SK-N-SH (cell line): Measurements from ENCODE around the gene GIT2. TPM values are rescaled to one million over a fixed set of nuclear protein-coding genes. Genes with fewer than 3 reads are reported as not detected.

Experiments
- CTCF ChIA-PET: fragments of 300-600, 350-600 bp; formaldehyde crosslinking; extraction: SDS; loops from one replicate; lab custom pipeline; 2021; lab: Yijun Ruan, JAX
- POLR2A ChIA-PET: fragments of 350-600 bp; sonication (Branson Sonifier 250); formaldehyde crosslinking; extraction: SDS; loops from one replicate; lab custom pipeline; 2020; ENCODE audit warnings: antibody characterized with exemption, inconsistent platforms; lab: Yijun Ruan, JAX
- DNase-seq: peaks from one replicate; pipeline ENCODE4 v3.0.0; 2012
- H2AFZ ChIP-seq: fragments of 200-600 bp; sonication (generic); 2 replicates; pipeline ENCODE4 v1.8.1; 2016; ENCODE audit warnings: antibody characterized with exemption, mild to moderate bottlenecking, low read depth
- H3F3A ChIP-seq: fragments of 200-600 bp; sonication (generic); replicated peaks from 2 replicates; pipeline ENCODE3; 2016; ENCODE audit warnings: antibody characterized with exemption, mild to moderate bottlenecking; ENCODE audit not compliant: insufficient read depth
- H3K27ac ChIP-seq, 2 experiments: fragments of 200-500 bp in 1 of 2; fragments of 200-600 bp in 1 of 2; sonication (Bioruptor generic) in 1 of 2; sonication (generic), shearing (Covaris generic) in 1 of 2; 2 replicates each; pipeline versions ENCODE4 v1.5.1 to v1.6.1; 2014 to 2016; ENCODE audit warnings: low read depth in 2 of 2, inconsistent platforms in 1 of 2, low read length in 1 of 2, mild to moderate bottlenecking in 1 of 2, mixed read lengths in 1 of 2
- H3K27me3 ChIP-seq: fragments of 200-600 bp; sonication (generic), shearing (Covaris generic); 2 replicates; pipeline ENCODE4 v1.6.1; 2016; ENCODE audit warnings: mixed run types; ENCODE audit not compliant: insufficient read depth
- H3K36me3 ChIP-seq, 2 experiments: fragments of 200-500 bp in 1 of 2; fragments of 200-600 bp in 1 of 2; sonication (Bioruptor generic) in 1 of 2; sonication (generic) in 1 of 2; replicated peaks in 1 of 2; 2 replicates each; pipeline versions ENCODE3 to v1.5.1; 2014 to 2016; ENCODE audit warnings: low read length in 1 of 2, mild to moderate bottlenecking in 1 of 2; ENCODE audit not compliant: insufficient read depth in 2 of 2, control insufficient read depth in 1 of 2
- H3K4me1 ChIP-seq, 2 experiments: fragments of 200-500 bp in 1 of 2; fragments of 200-600 bp in 1 of 2; sonication (Bioruptor generic) in 1 of 2; sonication (generic), shearing (Covaris generic) in 1 of 2; 2 replicates each; pipeline versions ENCODE4 v1.5.1 to v1.6.1; 2014 to 2016; ENCODE audit warnings: low read depth in 1 of 2, low read length in 1 of 2, mixed run types in 1 of 2; ENCODE audit not compliant: insufficient read depth in 2 of 2, control insufficient read depth in 1 of 2
- H3K4me2 ChIP-seq: fragments of 200-600 bp; sonication (generic), shearing (Covaris generic); 2 replicates; pipeline ENCODE4 v1.6.1; 2017; ENCODE audit warnings: mixed run types
- H3K4me3 ChIP-seq, 2 experiments: fragments of 200-500 bp in 1 of 2; fragments of 200-600 bp in 1 of 2; sonication (Bioruptor generic) in 1 of 2; sonication (generic), shearing (Covaris generic) in 1 of 2; 2 replicates each; pipeline versions ENCODE4 v1.5.1 to v1.8.1; 2014 to 2016; ENCODE audit warnings: low read depth in 2 of 2, inconsistent platforms in 1 of 2, low read length in 1 of 2, mild to moderate bottlenecking in 1 of 2, mixed read lengths in 1 of 2, moderate library complexity in 1 of 2
- H3K79me2 ChIP-seq: fragments of 200-600 bp; sonication (generic); 2 replicates; pipeline ENCODE4 v1.8.1; 2017; ENCODE audit warnings: mild to moderate bottlenecking; ENCODE audit not compliant: insufficient read depth
- H3K9ac ChIP-seq: fragments of 200-600 bp; sonication (generic); 2 replicates; pipeline ENCODE4 v1.6.1; 2017; ENCODE audit warnings: mixed run types
- H3K9me2 ChIP-seq: fragments of 200-600 bp; sonication (generic); 2 replicates; pipeline ENCODE4 v1.6.1; 2017; ENCODE audit warnings: mixed run types
- H3K9me3 ChIP-seq: fragments of 200-600 bp; sonication (generic); 2 replicates; pipeline ENCODE4 v1.6.1; 2017; ENCODE audit warnings: mixed run types, mild to moderate bottlenecking, moderate library complexity
- H4K20me1 ChIP-seq: fragments of 200-600 bp; sonication (generic); 2 replicates; pipeline ENCODE4 v1.6.1; 2017; ENCODE audit warnings: mild to moderate bottlenecking, mixed run types; ENCODE audit not compliant: insufficient read depth
- CHD2 ChIP-seq: fragments of 150-350 bp; IDR thresholded peaks from 2 replicates; pipeline ENCODE4 v1.6.1; 2018; ENCODE audit warnings: low read length; ENCODE audit not compliant: partially characterized antibody
- CTCF ChIP-seq: fragments of 200-600 bp; sonication (generic); IDR thresholded peaks from 2 replicates; pipeline ENCODE4 v1.6.1; 2017; ENCODE audit warnings: antibody characterized with exemption, mild to moderate bottlenecking, moderate library complexity
- ELF1 ChIP-seq: IDR thresholded peaks from 2 replicates; pipeline ENCODE4 v1.4.0; 2012
- EP300 ChIP-seq, 2 experiments: IDR thresholded peaks; 2 replicates each; pipeline versions ENCODE4 v1.4.0 to v1.6.1; 2012; ENCODE audit warnings: borderline replicate concordance in 1 of 2, low read depth in 1 of 2, low read length in 1 of 2
- EZH2phosphoT487 ChIP-seq: fragments of 200-600 bp; sonication (generic); IDR thresholded peaks from 2 replicates; pipeline ENCODE4 v1.6.1; 2017; ENCODE audit warnings: low read depth, mixed run types, mild to moderate bottlenecking, antibody characterized with exemption, moderate library complexity, borderline replicate concordance
- FOSL2 ChIP-seq: IDR thresholded peaks from 2 replicates; pipeline ENCODE4 v1.4.0; 2012; ENCODE audit warnings: low read depth, mild to moderate bottlenecking, moderate library complexity, borderline replicate concordance
- FOXM1 ChIP-seq: IDR thresholded peaks from 2 replicates; pipeline ENCODE4 v1.4.0; 2012; ENCODE audit warnings: low read depth, mild to moderate bottlenecking
- PBX3 ChIP-seq: IDR thresholded peaks from 2 replicates; pipeline ENCODE4; 2012
- RAD21 ChIP-seq: IDR thresholded peaks from 2 replicates; pipeline ENCODE4 v1.6.1; 2012; ENCODE audit warnings: mild to moderate bottlenecking, low read length
- RCOR1 ChIP-seq: fragments of 150-350 bp; IDR thresholded peaks from 2 replicates; pipeline ENCODE4 v1.6.1; 2017; ENCODE audit warnings: antibody characterized with exemption, low read length
- RXRA ChIP-seq: IDR thresholded peaks from 2 replicates; pipeline ENCODE4 v1.4.0; 2012; ENCODE audit warnings: low read depth, mild to moderate bottlenecking, borderline replicate concordance
- TCF12 ChIP-seq: IDR thresholded peaks from 2 replicates; pipeline ENCODE4 v1.4.0; 2012
- TEAD4 ChIP-seq: IDR thresholded peaks from 2 replicates; pipeline ENCODE4 v1.4.0; 2012; ENCODE audit warnings: mild to moderate bottlenecking, borderline replicate concordance; ENCODE audit not compliant: insufficient read depth
- USF1 ChIP-seq: IDR thresholded peaks from 2 replicates; pipeline ENCODE4 v1.4.0; 2012; ENCODE audit warnings: low read depth, borderline replicate concordance
- ZBTB33 ChIP-seq: IDR thresholded peaks from 2 replicates; pipeline ENCODE4 v1.4.0; 2012; ENCODE audit warnings: low read depth, borderline replicate concordance
- WGBS: methylation state at CpG from one replicate; pipeline ENCODE4 v1.1.6; 2017; ENCODE audit warnings: low lambda C conversion rate; 5-methylcytosine and 5-hydroxymethylcytosine counted together
- polyA plus RNA-seq, 3 experiments: library from polyadenylated mRNA; depleted of rRNA; stranded (reverse); fragments of >200 nt; gene quantifications; 2 replicates each; pipeline ENCODE4 v1.2.3, GENCODE V29; 2012

The GIT2 gene
- polyA plus RNA-seq, 1 of the 3 experiments (the other 2 are of a cell fraction) = 21.2 TPM

GRCh38 chr12:110007881-110008280 is 11.7 kb upstream of the GIT2 start:
- CTCF ChIA-PET = no interaction called here
- Histone ChIP-seq H3K27ac (no peak overlapping the region), H2AFZ (no peak overlapping the region), H3K79me2 (peaks cover 95% of the 10 kb centered on the region), H3K9me3 (no peaks in the 10 kb centered on the region), H3F3A (no peaks in the 10 kb centered on the region), H3K4me2 (no peak overlapping the region), H3K9ac (no peak overlapping the region), H3K27me3 (no peaks in the 10 kb centered on the region), H3K36me3 (peaks cover 5 to 12% of the 10 kb centered on the region in 2 experiments), H3K4me1 (0 out of 4 replicates have a peak, but pooled peaks cover 0 to 3% of the 10 kb centered on the region in 2 experiments), H3K4me3 (no peak overlapping the region), H3K9me2 (no peaks in the 10 kb centered on the region), H4K20me1 (no peaks in the 10 kb centered on the region; the same call in 1 of the 2 replicates)
- POLR2A ChIA-PET = no interaction called here
- TF ChIP-seq PBX3 (no peak), FOSL2 (no peak), ELF1 (no peak), CHD2 (no peak)
- no peak for DNase-seq

- H3K27ac ChIP-seq = no peak overlapping the region
- H3K9me2 ChIP-seq = no peaks in the 10 kb centered on the region
- H3F3A ChIP-seq = peaks cover 5% of the 10 kb centered on the region
- CTCF ChIA-PET = no interaction called here
- no peaks in the 10 kb centered on the region; the same call in 1 of the 2 replicates for H4K20me1 ChIP-seq
- H3K36me3 ChIP-seq = peaks cover 0 to 8% of the 10 kb centered on the region in 2 experiments
- no peak overlapping the region for H3K4me2 ChIP-seq
- no peaks in the 10 kb centered on the region for H3K9me3 ChIP-seq
- no peak for DNase-seq
- no peak overlapping the region for H3K4me3 ChIP-seq
- POLR2A ChIA-PET = no interaction called here
- peaks cover 98% of the 10 kb centered on the region for H3K79me2 ChIP-seq
- no peak overlapping the region for H3K9ac ChIP-seq
- H2AFZ ChIP-seq = no peak overlapping the region
- no peaks in the 10 kb centered on the region for H3K27me3 ChIP-seq
- TF ChIP-seq TCF12 = no peak
- no peak for TF ChIP-seq CHD2
- no peak for TF ChIP-seq EP300 (IDR thresholded peaks at IDR 0.05; ENCODE audit: borderline replicate concordance in 1 of 2, low read depth in 1 of 2, low read length in 1 of 2)
- no peak for TF ChIP-seq FOXM1
- no peak for TF ChIP-seq FOSL2
- TF ChIP-seq, all 33 proteins: peak for 0
- peaks cover 0 to 16% of the 10 kb centered on the region in 2 experiments; a peak in 2 of 4 replicates for H3K4me1 ChIP-seq
- WGBS = 95% methylated on average over 4 of the region's 4 CpGs
Observed at GRCh38 chr12:110006115-110006514, 9.9 kb upstream of the GIT2 start.

- Histone ChIP-seq H3K9me2 (no peaks in the 10 kb centered on the region), H3K9ac (no peak overlapping the region), H3K79me2 (peaks cover 98% of the 10 kb centered on the region), H2AFZ (no peak overlapping the region), H3F3A (peaks cover 7% of the 10 kb centered on the region), H3K27me3 (no peaks in the 10 kb centered on the region), H3K36me3 (peaks cover 0 to 8% of the 10 kb centered on the region in 2 experiments), H3K4me2 (no peak overlapping the region), H3K4me3 (no peak overlapping the region), H4K20me1 (no peaks in the 10 kb centered on the region; the same call in 1 of the 2 replicates), H3K4me1 (peaks cover 1 to 18% of the 10 kb centered on the region in 2 experiments; a peak in 3 of 4 replicates), H3K9me3 (no peaks in the 10 kb centered on the region), H3K27ac (no peak overlapping the region)
- CTCF ChIA-PET = no interaction called here
- DNase-seq = no peak
- 96% methylated on average over 7 of the region's 7 CpGs for WGBS
- POLR2A ChIA-PET = no interaction called here
- no peak for TF ChIP-seq RXRA
- no peak for TF ChIP-seq ZBTB33
- TF ChIP-seq FOXM1 = no peak
- no peak for TF ChIP-seq USF1
- TF ChIP-seq FOSL2 = no peak
- TF ChIP-seq TCF12 = no peak
- TF ChIP-seq RAD21 = no peak
- no peak for TF ChIP-seq TEAD4
- no peak for TF ChIP-seq CTCF
- TF ChIP-seq ELF1 = no peak
- TF ChIP-seq EZH2phosphoT487 = no peak
- TF ChIP-seq RCOR1 = no peak
Observed at GRCh38 chr12:110005319-110005973, 9.3 kb upstream of the GIT2 start.
